HG03575 (cell line): ENCODE data around the gene OLFML3.
"Not testable (repeated sequence)": the region's sequence is repeated elsewhere in the genome, so short reads cannot be mapped to it uniquely, and the experiment has no call there.

ENCODE experiments used
- ATAC-seq: cut with Tn5 transposase; IDR thresholded peaks from one replicate; pipeline ENCODE4 v1.9.1; 2021; ENCODE audit not compliant: unreplicated experiment, insufficient number of reproducible peaks, low FRiP score; ENCODE audit errors: extremely low read depth

Gene OLFML3

GRCh38 chr1:114011796-114012195, 32.5 kb downstream of the OLFML3 start:
- ATAC-seq: no peak

GRCh38 chr1:114015075-114015474, 35.8 kb downstream of the OLFML3 start:
- no peak for ATAC-seq

- not testable (repeated sequence) for ATAC-seq
These were observed 40.5 kb downstream of the OLFML3 start for GRCh38 chr1:114019724-114020123.

- no peak for ATAC-seq
These were observed 42.4 kb downstream of the OLFML3 start for GRCh38 chr1:114021665-114022099.

GRCh38 chr1:114022877-114023276, 43.6 kb downstream of the OLFML3 start:
- no peak for ATAC-seq

- ATAC-seq: no peak
These were observed 44.1 kb downstream of the OLFML3 start for GRCh38 chr1:114023377-114023776.

- no peak for ATAC-seq
These were observed 44.8 kb downstream of the OLFML3 start for GRCh38 chr1:114024049-114024448.

GRCh38 chr1:114025609-114026401, 46.5 kb downstream of the OLFML3 start:
- no peak for ATAC-seq

GRCh38 chr1:114026797-114027196, 47.5 kb downstream of the OLFML3 start:
- ATAC-seq: no peak
